SJSA1 (cell line): ENCODE results near the gene USP51. TPM values are rescaled to one million over a fixed set of nuclear protein-coding genes. Genes with fewer than 3 reads are reported as not detected.
"Not testable (repeated sequence)": the region's sequence is repeated elsewhere in the genome, so short reads cannot be mapped to it uniquely, and the experiment has no call there.

Experiments used
- DNase-seq, 2 experiments: peaks; one replicate each; pipeline ENCODE4 v3.0.0-alpha.2; 2015 to 2020; ENCODE audit warnings: low spot score in 2 of 2, low read depth in 1 of 2
- H3K27ac ChIP-seq: fragments of 250-450 bp; sonication (Bioruptor Pico); 2 replicates; pipeline ENCODE4 v1.5.1; 2020; ENCODE audit warnings: mild to moderate bottlenecking, moderate library complexity
- H3K27me3 ChIP-seq: fragments of 250-450 bp; sonication (Bioruptor Pico); replicated peaks from 2 replicates; pipeline ENCODE4 v1.5.1; 2020; ENCODE audit warnings: mild to moderate bottlenecking, moderate library complexity
- H3K36me3 ChIP-seq: fragments of 250-450 bp; sonication (Bioruptor Pico); 2 replicates; pipeline ENCODE4 v1.5.1; 2020; ENCODE audit warnings: mild to moderate bottlenecking
- H3K4me1 ChIP-seq: fragments of 250-450 bp; sonication (Bioruptor Pico); replicated peaks from 2 replicates; pipeline ENCODE4 v1.6.1; 2021; ENCODE audit warnings: mild to moderate bottlenecking
- H3K4me3 ChIP-seq: fragments of 250-450 bp; sonication (Bioruptor Pico); 2 replicates; pipeline ENCODE4 v1.5.1; 2020; ENCODE audit warnings: mild to moderate bottlenecking
- H3K9me3 ChIP-seq: fragments of 250-450 bp; sonication (Bioruptor Pico); replicated peaks from 2 replicates; pipeline ENCODE4 v1.5.1; 2020; ENCODE audit warnings: mild to moderate bottlenecking
- total RNA-seq: library from RNA; depleted of rRNA; stranded (reverse); fragments of >200 nt; shearing (Covaris generic); gene quantifications from 2 replicates; pipeline ENCODE4 v1.2.3, GENCODE V29; 2014; rRNA removed

USP51 gene
- total RNA-seq: 1.8 and 1.9 TPM in 2 replicates

- Histone ChIP-seq H3K9me3 (no peaks in the 10 kb centered on the region), H3K4me3 (peak within 1 kb of the TSS; percentile 56), H3K27ac (peak within 1 kb of the TSS; percentile 85), H3K27me3 (no peaks in the 10 kb centered on the region), H3K4me1 (peaks cover 3% of the 10 kb centered on the region; the same call in 1 of the 2 replicates), H3K36me3 (no peaks in the 10 kb centered on the region)
- DNase-seq: no peak
These were observed at the start of gene USP51 for GRCh38 chrX:55489314-55490009. Gene USP51, minus strand, starts transcription at chrX:55489848. Its CDS starts 909 bp downstream, at chrX:55488939.

- H3K4me1 ChIP-seq: no peaks in the 10 kb centered on the region
- no peaks in the 10 kb centered on the region for H3K9me3 ChIP-seq
- H3K27me3 ChIP-seq: no peaks in the 10 kb centered on the region
- no peak overlapping the region for H3K4me3 ChIP-seq
- no peaks in the 10 kb centered on the region for H3K36me3 ChIP-seq
- DNase-seq: no peak
- H3K27ac ChIP-seq: no peak overlapping the region
These were observed 34.8 kb upstream of the USP51 start for GRCh38 chrX:55524487-55524886.

- H3K4me1 ChIP-seq: no peaks in the 10 kb centered on the region
- H3K9me3 ChIP-seq: no peaks in the 10 kb centered on the region
- no peak for DNase-seq
- H3K27me3 ChIP-seq: no peaks in the 10 kb centered on the region
- no peaks in the 10 kb centered on the region for H3K36me3 ChIP-seq
- no peak overlapping the region for H3K27ac ChIP-seq
- no peak overlapping the region for H3K4me3 ChIP-seq
These were observed 33.7 kb upstream of the USP51 start for GRCh38 chrX:55523356-55523755.

- Histone ChIP-seq H3K9me3 (no peaks in the 10 kb centered on the region), H3K4me1 (no peaks in the 10 kb centered on the region)
These were observed 33.1 kb upstream of the USP51 start for GRCh38 chrX:55522596-55523276.

GRCh38 chrX:55521687-55522086, 32.0 kb upstream of the USP51 start:
- H3K27ac ChIP-seq: no peak overlapping the region
- H3K4me3 ChIP-seq: no peak overlapping the region
- no peaks in the 10 kb centered on the region for H3K36me3 ChIP-seq
- no peak for DNase-seq
- no peaks in the 10 kb centered on the region for H3K4me1 ChIP-seq
- H3K27me3 ChIP-seq: no peaks in the 10 kb centered on the region
- H3K9me3 ChIP-seq: no peaks in the 10 kb centered on the region

More at GRCh38 chrX:55522596-55523276, 33.1 kb upstream of the USP51 start:
- no peak for DNase-seq
- H3K27ac ChIP-seq: no peak overlapping the region
- no peak overlapping the region for H3K4me3 ChIP-seq
- no peaks in the 10 kb centered on the region for H3K36me3 ChIP-seq
- H3K27me3 ChIP-seq: no peaks in the 10 kb centered on the region

GRCh38 chrX:55516794-55517481, 27.3 kb upstream of the USP51 start:
- H3K27ac ChIP-seq, H3K9me3 ChIP-seq, H3K36me3 ChIP-seq, H3K4me1 ChIP-seq, DNase-seq, H3K4me3 ChIP-seq, H3K27me3 ChIP-seq: not testable (repeated sequence)

- not testable (repeated sequence) for H3K36me3 ChIP-seq, H3K27ac ChIP-seq, H3K4me1 ChIP-seq, DNase-seq, H3K27me3 ChIP-seq, H3K4me3 ChIP-seq, H3K9me3 ChIP-seq
These were observed 23.5 kb upstream of the USP51 start for GRCh38 chrX:55513045-55513737.

- not testable (repeated sequence) for H3K36me3 ChIP-seq, H3K27ac ChIP-seq, H3K27me3 ChIP-seq, H3K4me1 ChIP-seq, H3K4me3 ChIP-seq, H3K9me3 ChIP-seq, DNase-seq
These were observed 18.9 kb upstream of the USP51 start for GRCh38 chrX:55508410-55509152.

GRCh38 chrX:55507699-55508098, 18.1 kb upstream of the USP51 start:
- H3K4me1 ChIP-seq, H3K27ac ChIP-seq, H3K36me3 ChIP-seq, H3K4me3 ChIP-seq, DNase-seq, H3K27me3 ChIP-seq, H3K9me3 ChIP-seq: not testable (repeated sequence)

- not testable (repeated sequence) for H3K27me3 ChIP-seq, H3K9me3 ChIP-seq, H3K27ac ChIP-seq, H3K4me3 ChIP-seq, DNase-seq, H3K36me3 ChIP-seq, H3K4me1 ChIP-seq
These were observed 17.4 kb upstream of the USP51 start for GRCh38 chrX:55507010-55507409.

GRCh38 chrX:55490974-55491373, 1.3 kb upstream of the USP51 start:
- no peaks in the 10 kb centered on the region for H3K36me3 ChIP-seq
- no peak overlapping the region for H3K4me3 ChIP-seq
- H3K4me1 ChIP-seq: peaks cover 3% of the 10 kb centered on the region; the same call in 1 of the 2 replicates
- H3K27me3 ChIP-seq: no peaks in the 10 kb centered on the region
- no peaks in the 10 kb centered on the region for H3K9me3 ChIP-seq
- DNase-seq: no peak
- no peak overlapping the region for H3K27ac ChIP-seq

GRCh38 chrX:55490121-55490520, 473 bp upstream of the USP51 start:
- no peak overlapping the region for H3K27ac ChIP-seq
- H3K36me3 ChIP-seq: no peaks in the 10 kb centered on the region
- H3K9me3 ChIP-seq: no peaks in the 10 kb centered on the region
- peak overlapping the region; percentile 56; the same call in 1 of the 2 replicates for H3K4me3 ChIP-seq
- peaks cover 3% of the 10 kb centered on the region; the same call in 1 of the 2 replicates for H3K4me1 ChIP-seq
- no peaks in the 10 kb centered on the region for H3K27me3 ChIP-seq
- no peak for DNase-seq
